Ascending aorta (tissue), 2 donors: ENCODE results near the gene WDFY2. TPM values are rescaled to one million over a fixed set of nuclear protein-coding genes. Genes with fewer than 3 reads are reported as not detected.

Experiments used
- DNase-seq, 2 donors: peaks; one replicate each; pipeline ENCODE4 v3.0.0-alpha.2; 2019; ENCODE audit warnings: low spot score in 2 of 2
- H3K27ac ChIP-seq, 2 donors: fragments of 200-600 bp; sonication (generic); one replicate each; pipeline ENCODE4 v1.5.1; 2016 to 2017; ENCODE audit warnings: mild to moderate bottlenecking in 1 of 2
- H3K27me3 ChIP-seq: fragments of 200-600 bp; sonication (generic); one replicate; pipeline ENCODE4 v1.5.1; 2017
- H3K36me3 ChIP-seq, 2 donors: fragments of 200-600 bp; sonication (generic); one replicate each; pipeline ENCODE4 v1.5.1; 2016
- H3K4me1 ChIP-seq, 2 donors: fragments of 200-600 bp; sonication (generic); one replicate each; pipeline ENCODE4 v1.5.1; 2016 to 2017; ENCODE audit warnings: mild to moderate bottlenecking in 1 of 2
- H3K4me3 ChIP-seq, 2 donors: fragments of 200-600 bp; sonication (generic); one replicate each; pipeline ENCODE4 v1.5.1; 2016 to 2017; ENCODE audit warnings: mild to moderate bottlenecking in 1 of 2
- H3K9me3 ChIP-seq, 2 donors: fragments of 200-600 bp; sonication (generic); one replicate each; pipeline ENCODE4 v1.5.1; 2016
- CTCF ChIP-seq, 3 experiments: fragments of 200-600 bp in 2 of 3; fragments of 450-650 bp in 1 of 3; sonication (generic) in 2 of 3; IDR thresholded peaks; one replicate each; pipeline ENCODE4 v1.5.1; 2016 to 2019; ENCODE audit warnings: antibody characterized with exemption in 3 of 3, mild to moderate bottlenecking in 1 of 3, moderate library complexity in 1 of 3
- intact Hi-C: fragments of 100-400 bp; cut with DNase I; formaldehyde crosslinking; loops from one replicate; pipeline ENCODE4 v1.15.1; 2023
- total RNA-seq: library from RNA; depleted of rRNA; stranded (reverse); fragments of >200 nt; gene quantifications from one replicate; pipeline ENCODE4 v1.1.0, GENCODE V29; 2016

WDFY2 gene
- total RNA-seq, 1 donor from 2014 or later, result 6.1 TPM

GRCh38 chr13:51780099-51780498, 195.8 kb downstream of the WDFY2 start:
- no peaks in the 10 kb centered on the region for H3K27me3 ChIP-seq
- no peaks in the 10 kb centered on the region for H3K9me3 ChIP-seq
- no peaks in the 10 kb centered on the region for H3K4me1 ChIP-seq
- no peak for TF ChIP-seq CTCF (IDR thresholded peaks at IDR 0.05)
- no peaks in the 10 kb centered on the region for H3K36me3 ChIP-seq
- intact Hi-C loops, result no loop called here
- H3K27ac ChIP-seq, result no peak overlapping the region
- DNase-seq, result no peak
- H3K4me3 ChIP-seq, result no peak overlapping the region

GRCh38 chr13:51781246-51782022, 197.2 kb downstream of the WDFY2 start:
- no peaks in the 10 kb centered on the region for H3K9me3 ChIP-seq
- H3K27ac ChIP-seq, result no peak overlapping the region
- H3K36me3 ChIP-seq, result no peaks in the 10 kb centered on the region
- no peaks in the 10 kb centered on the region for H3K4me1 ChIP-seq
- intact Hi-C loops, result no loop called here
- H3K27me3 ChIP-seq, result no peaks in the 10 kb centered on the region
- no peak overlapping the region for H3K4me3 ChIP-seq
- no peak for DNase-seq
- peak in 1 of 3 experiments; percentile 30 for TF ChIP-seq CTCF (IDR thresholded peaks at IDR 0.05)

DNA sequence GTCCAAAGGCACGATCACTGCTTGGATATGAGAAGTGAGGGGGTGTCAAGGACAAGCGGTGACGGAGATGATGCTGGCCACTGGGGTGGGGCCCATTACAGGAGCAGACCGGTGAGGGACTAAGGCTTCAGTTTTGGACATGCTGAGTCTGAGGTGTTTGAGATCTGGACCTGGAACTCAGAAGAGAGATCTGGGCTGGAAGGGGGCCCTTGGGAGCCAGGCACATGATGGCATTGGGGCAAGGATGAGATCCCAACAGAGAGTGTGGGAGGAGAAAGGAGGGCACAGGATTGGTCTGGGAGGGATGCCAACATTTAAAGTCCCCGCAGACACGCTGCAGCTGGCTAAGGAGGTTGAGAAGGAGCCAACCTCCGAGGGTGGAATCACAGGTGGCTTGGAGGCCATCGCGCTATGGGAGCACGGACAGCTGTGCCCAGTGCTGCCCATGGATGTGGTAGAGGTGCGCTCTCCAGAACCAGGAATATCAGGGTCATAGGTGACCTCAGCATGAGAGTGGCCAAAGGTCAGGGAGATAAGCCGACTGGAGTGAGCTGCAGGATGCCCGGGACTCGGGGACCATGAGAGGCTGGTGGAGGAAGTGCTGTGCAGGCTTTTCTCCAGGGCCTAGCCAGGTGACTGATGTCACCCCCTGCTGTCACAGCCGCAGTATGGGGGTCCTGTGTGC, 197.9 kb downstream of the WDFY2 start:
- Histone ChIP-seq H3K9me3 (no peaks in the 10 kb centered on the region), H3K36me3 (no peaks in the 10 kb centered on the region), H3K27ac (no peak overlapping the region), H3K27me3 (no peaks in the 10 kb centered on the region), H3K4me1 (no peaks in the 10 kb centered on the region), H3K4me3 (no peak overlapping the region)
- DNase-seq, result no peak
- intact Hi-C loops, result no loop called here
- no peak for TF ChIP-seq CTCF (IDR thresholded peaks at IDR 0.05)

- TF ChIP-seq CTCF (IDR thresholded peaks at IDR 0.05), result no peak
- intact Hi-C loops, result no loop called here
- Histone ChIP-seq H3K27me3 (no peaks in the 10 kb centered on the region), H3K4me3 (no peak overlapping the region), H3K4me1 (no peaks in the 10 kb centered on the region), H3K9me3 (no peaks in the 10 kb centered on the region), H3K27ac (no peak overlapping the region), H3K36me3 (no peaks in the 10 kb centered on the region)
- DNase-seq, result no peak
Measured at GRCh38 chr13:51783428-51784094, 199.3 kb downstream of the WDFY2 start.

- H3K4me3 ChIP-seq, result no peak overlapping the region
- H3K27me3 ChIP-seq, result no peaks in the 10 kb centered on the region
- no peaks in the 10 kb centered on the region for H3K9me3 ChIP-seq
- no peak for TF ChIP-seq CTCF (IDR thresholded peaks at IDR 0.05)
- H3K4me1 ChIP-seq, result no peaks in the 10 kb centered on the region
- intact Hi-C loops, result no loop called here
- no peak for DNase-seq
- H3K27ac ChIP-seq, result no peak overlapping the region
- no peaks in the 10 kb centered on the region for H3K36me3 ChIP-seq
Measured at GRCh38 chr13:51784097-51784496, 199.8 kb downstream of the WDFY2 start.
